Activated T-cell treated with anti-CD3 and anti-CD28 coated beads, Interleukin-2, amount 50 U/mL, for 72 hours (primary cell): ENCODE measurements around the gene PTPRN. TPM values are rescaled to one million over a fixed set of nuclear protein-coding genes. Genes with fewer than 3 reads are reported as not detected.
"Not testable (repeated sequence)": the region's sequence is repeated elsewhere in the genome, so short reads cannot be mapped to it uniquely, and the experiment has no call there.

Source experiments
- ATAC-seq, 2 donors: fragments of 150-1000 bp; cut with Tn5 transposase; replicated peaks in 1 of 2; 2 replicates each; pipeline ENCODE4 v1.10.0; 2021; ENCODE audit warnings: moderate library complexity in 2 of 2, mild to moderate bottlenecking in 1 of 2
- DNase-seq, 2 donors: peaks; one replicate each; pipeline ENCODE4 v3.0.0; 2021 to 2022; ENCODE audit warnings: mixed read lengths in 1 of 2
- H3K27ac Mint-ChIP-seq: one replicate; pipeline ENCODE4 v1.8.0; 2022; ENCODE audit warnings: mild to moderate bottlenecking, moderate library complexity, mixed read lengths
- H3K27me3 Mint-ChIP-seq: one replicate; pipeline ENCODE4 v1.8.0; 2022; ENCODE audit warnings: low read depth, mixed read lengths
- H3K36me3 Mint-ChIP-seq, 2 donors: one replicate each; pipeline ENCODE4 v1.8.0; 2022; ENCODE audit warnings: mixed read lengths in 2 of 2, mild to moderate bottlenecking in 1 of 2; ENCODE audit not compliant: insufficient read depth in 2 of 2
- H3K4me1 Mint-ChIP-seq: one replicate; pipeline ENCODE4 v1.8.0; 2022; ENCODE audit warnings: low read depth, mixed read lengths
- H3K4me3 Mint-ChIP-seq, 2 donors: one replicate each; pipeline ENCODE4 v1.8.0; 2022; ENCODE audit warnings: mild to moderate bottlenecking in 2 of 2, mixed read lengths in 2 of 2, moderate library complexity in 2 of 2
- H3K9me3 Mint-ChIP-seq, 2 donors: one replicate each; pipeline ENCODE4 v1.8.0; 2022; ENCODE audit warnings: mixed read lengths in 2 of 2
- total RNA-seq, 2 donors: library from RNA; stranded (reverse); gene quantifications; one replicate each; pipeline ENCODE4 v1.2.3, GENCODE V29; 2022

The PTPRN gene
- total RNA-seq, 2 donors from 2014 or later, result 1.7 to 2.5 TPM

- no peak for ATAC-seq
- H3K4me3 Mint-ChIP-seq, result no peak overlapping the region
- peaks cover 4 to 6% of the 10 kb centered on the region in 2 donors for H3K36me3 Mint-ChIP-seq
- peaks cover 4 to 6% of the 10 kb centered on the region in 2 donors for H3K9me3 Mint-ChIP-seq
- no peak overlapping the region for H3K27ac Mint-ChIP-seq
- DNase-seq, result peak; percentile 22 to 26
- no peaks in the 10 kb centered on the region for H3K4me1 Mint-ChIP-seq
- H3K27me3 Mint-ChIP-seq, result peaks cover 67% of the 10 kb centered on the region
Measured at GRCh38 chr2:219331560-219332213, 22.5 kb upstream of the PTPRN start.

- ATAC-seq (no peak), DNase-seq (no peak)
- Mint-ChIP-seq H3K27me3 (peaks cover 42% of the 10 kb centered on the region), H3K9me3 (peaks cover 2 to 4% of the 10 kb centered on the region in 2 donors), H3K4me3 (no peak overlapping the region), H3K27ac (no peak overlapping the region), H3K36me3 (peaks cover 3% of the 10 kb centered on the region in 2 donors), H3K4me1 (no peaks in the 10 kb centered on the region)
Measured at GRCh38 chr2:219327719-219328118, 18.5 kb upstream of the PTPRN start.

GRCh38 chr2:219325657-219326315 lies 16.6 kb upstream of the PTPRN start:
- no peak for ATAC-seq
- H3K9me3 Mint-ChIP-seq, result no peaks in the 10 kb centered on the region
- DNase-seq, result no peak
- no peak overlapping the region for H3K27ac Mint-ChIP-seq
- no peak overlapping the region for H3K4me3 Mint-ChIP-seq
- H3K27me3 Mint-ChIP-seq, result peaks cover 29% of the 10 kb centered on the region
- no peaks in the 10 kb centered on the region for H3K36me3 Mint-ChIP-seq
- H3K4me1 Mint-ChIP-seq, result no peaks in the 10 kb centered on the region

- Mint-ChIP-seq H3K36me3 (no peaks in the 10 kb centered on the region), H3K9me3 (no peaks in the 10 kb centered on the region), H3K4me3 (no peak overlapping the region), H3K27me3 (peaks cover 26% of the 10 kb centered on the region), H3K4me1 (no peaks in the 10 kb centered on the region), H3K27ac (no peak overlapping the region)
- ATAC-seq (no peak), DNase-seq (no peak)
Measured at GRCh38 chr2:219325136-219325535, 15.9 kb upstream of the PTPRN start.

GRCh38 chr2:219323434-219323833 lies 14.2 kb upstream of the PTPRN start:
- Mint-ChIP-seq H3K4me1 (no peaks in the 10 kb centered on the region), H3K27me3 (peaks cover 18% of the 10 kb centered on the region), H3K9me3 (no peaks in the 10 kb centered on the region)

GRCh38 chr2:219314804-219315468 lies 5.7 kb upstream of the PTPRN start:
- no peaks in the 10 kb centered on the region for H3K36me3 Mint-ChIP-seq
- DNase-seq (no peak), ATAC-seq (no peak)
- H3K4me1 Mint-ChIP-seq, result no peaks in the 10 kb centered on the region
- H3K27me3 Mint-ChIP-seq, result peaks cover 16% of the 10 kb centered on the region
- H3K27ac Mint-ChIP-seq, result no peak overlapping the region
- no peaks in the 10 kb centered on the region for H3K9me3 Mint-ChIP-seq
- no peak overlapping the region for H3K4me3 Mint-ChIP-seq

More at GRCh38 chr2:219323434-219323833, 14.2 kb upstream of the PTPRN start:
- ATAC-seq (no peak), DNase-seq (no peak)
- Mint-ChIP-seq H3K4me3 (no peak overlapping the region), H3K27ac (no peak overlapping the region), H3K36me3 (no peaks in the 10 kb centered on the region)

- not testable (repeated sequence) for ATAC-seq, H3K4me1 Mint-ChIP-seq, H3K27ac Mint-ChIP-seq, H3K9me3 Mint-ChIP-seq, DNase-seq, H3K36me3 Mint-ChIP-seq, H3K4me3 Mint-ChIP-seq
- H3K27me3 Mint-ChIP-seq, result peaks cover 24% of the 10 kb centered on the region
Measured at GRCh38 chr2:219312683-219313263, 3.6 kb upstream of the PTPRN start.

- H3K4me1 Mint-ChIP-seq, result peaks cover 10% of the 10 kb centered on the region
- H3K4me3 Mint-ChIP-seq, result peak overlapping the region in 1 of 2 donors; percentile 59
- peak; percentile 86 to 89 for ATAC-seq
- H3K27ac Mint-ChIP-seq, result no peak overlapping the region
- no peaks in the 10 kb centered on the region for H3K9me3 Mint-ChIP-seq
- H3K27me3 Mint-ChIP-seq, result peaks cover 59% of the 10 kb centered on the region
- no peaks in the 10 kb centered on the region for H3K36me3 Mint-ChIP-seq
- DNase-seq, result peak; percentile 80 to 81
Measured at GRCh38 chr2:219308142-219309101, 779 bp downstream of the PTPRN start.

- ATAC-seq, result no peak
- Mint-ChIP-seq H3K9me3 (no peaks in the 10 kb centered on the region), H3K4me3 (no peak overlapping the region), H3K27ac (no peak overlapping the region), H3K27me3 (peaks cover 70% of the 10 kb centered on the region), H3K36me3 (no peaks in the 10 kb centered on the region), H3K4me1 (peaks cover 10% of the 10 kb centered on the region)
- DNase-seq, result no peak
Measured at GRCh38 chr2:219306047-219306446, 3.2 kb downstream of the PTPRN start.

- no peak for DNase-seq
- no peak overlapping the region for H3K4me3 Mint-ChIP-seq
- H3K36me3 Mint-ChIP-seq, result no peaks in the 10 kb centered on the region
- H3K27me3 Mint-ChIP-seq, result peaks cover 58% of the 10 kb centered on the region
- no peak for ATAC-seq
- H3K27ac Mint-ChIP-seq, result no peak overlapping the region
- H3K9me3 Mint-ChIP-seq, result no peaks in the 10 kb centered on the region
- peaks cover 10% of the 10 kb centered on the region for H3K4me1 Mint-ChIP-seq
Measured at GRCh38 chr2:219304223-219304622, 5.0 kb downstream of the PTPRN start.

- no peak for ATAC-seq
- Mint-ChIP-seq H3K36me3 (no peaks in the 10 kb centered on the region), H3K4me3 (no peak overlapping the region), H3K4me1 (peaks cover 4% of the 10 kb centered on the region), H3K27me3 (peaks cover 53% of the 10 kb centered on the region), H3K9me3 (no peaks in the 10 kb centered on the region), H3K27ac (no peak overlapping the region)
- DNase-seq, result no peak
Measured at GRCh38 chr2:219302412-219302968, 6.7 kb downstream of the PTPRN start.

GRCh38 chr2:219300022-219300421 lies 9.2 kb downstream of the PTPRN start:
- H3K4me3 Mint-ChIP-seq, result no peak overlapping the region
- peaks cover 11% of the 10 kb centered on the region for H3K4me1 Mint-ChIP-seq
- peaks cover 39% of the 10 kb centered on the region for H3K27me3 Mint-ChIP-seq

More at GRCh38 chr2:219300022-219300421, 9.2 kb downstream of the PTPRN start:
- H3K9me3 Mint-ChIP-seq, result no peaks in the 10 kb centered on the region
- H3K27ac Mint-ChIP-seq, result no peak overlapping the region
- H3K36me3 Mint-ChIP-seq, result no peaks in the 10 kb centered on the region
- DNase-seq (no peak), ATAC-seq (no peak)
